ENCODE results near the gene P3R3URF. TPM values are rescaled to one million over a fixed set of nuclear protein-coding genes. Genes with fewer than 3 reads are reported as not detected.

The P3R3URF gene
- total and polyA plus RNA-seq, 5 donors from 2014 or later: not detected

GRCh38 chr1:46218443-46218842, 42.2 kb upstream of the P3R3URF start:
- DNase-seq: no peak
- Mint-ChIP-seq H3K4me1 (peaks cover 0 to 2% (median 0%) of the 10 kb centered on the region in 4 donors), H3K9me3 (no peaks in the 10 kb centered on the region), H3K27ac (no peak overlapping the region), H3K27me3 (peaks cover 8% of the 10 kb centered on the region), H3K36me3 (no peaks in the 10 kb centered on the region), H3K4me3 (no peak overlapping the region)
- Histone ChIP-seq H3K4me3 (ENCODE audit: low read depth, low read length) (no peak overlapping the region), H3K27ac (ENCODE audit: insufficient read depth, low read length, poor library complexity, severe bottlenecking) (no peak overlapping the region), H3K36me3 (ENCODE audit: control insufficient read depth, insufficient read depth, low read length) (no peaks in the 10 kb centered on the region), H3K27me3 (ENCODE audit: control insufficient read depth, insufficient read depth, low read length) (no peaks in the 10 kb centered on the region), H3K9me3 (ENCODE audit: control insufficient read depth in 2 of 2, low read length in 2 of 2) (no peaks in the 10 kb centered on the region), H3K4me1 (ENCODE audit: control insufficient read depth, insufficient read depth, low read length, poor library complexity, severe bottlenecking) (no peaks in the 10 kb centered on the region)
- no peak for ATAC-seq (ENCODE audit: low read depth in 2 of 2)

GRCh38 chr1:46215504-46215903, 39.2 kb upstream of the P3R3URF start:
- no peak for ATAC-seq (ENCODE audit: low read depth in 2 of 2)
- Mint-ChIP-seq H3K27ac (peak overlapping the region in 1 of 3 donors; percentile 43), H3K4me3 (no peak overlapping the region), H3K9me3 (no peaks in the 10 kb centered on the region), H3K27me3 (peaks cover 5% of the 10 kb centered on the region), H3K4me1 (no peaks in the 10 kb centered on the region), H3K36me3 (no peaks in the 10 kb centered on the region)
- H3K27me3 ChIP-seq (ENCODE audit: control insufficient read depth, insufficient read depth, low read length): no peaks in the 10 kb centered on the region
- no peaks in the 10 kb centered on the region for H3K36me3 ChIP-seq (ENCODE audit: control insufficient read depth, insufficient read depth, low read length)
- no peak for DNase-seq
- H3K4me1 ChIP-seq (ENCODE audit: control insufficient read depth, insufficient read depth, low read length, poor library complexity, severe bottlenecking): no peaks in the 10 kb centered on the region
- H3K27ac ChIP-seq (ENCODE audit: insufficient read depth, low read length, poor library complexity, severe bottlenecking): no peak overlapping the region
- H3K9me3 ChIP-seq (ENCODE audit: control insufficient read depth in 2 of 2, low read length in 2 of 2): no peaks in the 10 kb centered on the region
- no peak overlapping the region for H3K4me3 ChIP-seq (ENCODE audit: low read depth, low read length)

GRCh38 chr1:46211051-46211450, 34.8 kb upstream of the P3R3URF start:
- no peaks in the 10 kb centered on the region for H3K9me3 ChIP-seq (ENCODE audit: control insufficient read depth in 2 of 2, low read length in 2 of 2)
- Mint-ChIP-seq H3K27me3 (peaks cover 5% of the 10 kb centered on the region), H3K27ac (no peak overlapping the region), H3K4me1 (peaks cover 0 to 3% (median 0%) of the 10 kb centered on the region in 4 donors), H3K9me3 (no peaks in the 10 kb centered on the region), H3K4me3 (no peak overlapping the region), H3K36me3 (no peaks in the 10 kb centered on the region)
- H3K36me3 ChIP-seq (ENCODE audit: control insufficient read depth, insufficient read depth, low read length): no peaks in the 10 kb centered on the region
- no peak overlapping the region for H3K27ac ChIP-seq (ENCODE audit: insufficient read depth, low read length, poor library complexity, severe bottlenecking)
- H3K4me1 ChIP-seq (ENCODE audit: control insufficient read depth, insufficient read depth, low read length, poor library complexity, severe bottlenecking): no peaks in the 10 kb centered on the region
- H3K27me3 ChIP-seq (ENCODE audit: control insufficient read depth, insufficient read depth, low read length): no peaks in the 10 kb centered on the region
- DNase-seq: no peak
- no peak overlapping the region for H3K4me3 ChIP-seq (ENCODE audit: low read depth, low read length)
- no peak for ATAC-seq (ENCODE audit: low read depth in 2 of 2)

- no peak overlapping the region for H3K4me3 ChIP-seq (ENCODE audit: low read depth, low read length)
- no peaks in the 10 kb centered on the region for H3K4me1 ChIP-seq (ENCODE audit: control insufficient read depth, insufficient read depth, low read length, poor library complexity, severe bottlenecking)
- no peak for DNase-seq
- Mint-ChIP-seq H3K27ac (no peak overlapping the region), H3K4me1 (peaks cover 0 to 8% (median 0%) of the 10 kb centered on the region in 4 donors), H3K27me3 (peaks cover 5% of the 10 kb centered on the region), H3K36me3 (no peaks in the 10 kb centered on the region), H3K4me3 (no peak overlapping the region), H3K9me3 (no peaks in the 10 kb centered on the region)
- no peak overlapping the region for H3K27ac ChIP-seq (ENCODE audit: insufficient read depth, low read length, poor library complexity, severe bottlenecking)
- no peaks in the 10 kb centered on the region for H3K27me3 ChIP-seq (ENCODE audit: control insufficient read depth, insufficient read depth, low read length)
- ATAC-seq (ENCODE audit: low read depth in 2 of 2): no peak
- no peaks in the 10 kb centered on the region for H3K9me3 ChIP-seq (ENCODE audit: control insufficient read depth in 2 of 2, low read length in 2 of 2)
- H3K36me3 ChIP-seq (ENCODE audit: control insufficient read depth, insufficient read depth, low read length): no peaks in the 10 kb centered on the region
Measured at GRCh38 chr1:46210561-46210960, 34.3 kb upstream of the P3R3URF start.

- H3K4me1 ChIP-seq (ENCODE audit: control insufficient read depth, insufficient read depth, low read length, poor library complexity, severe bottlenecking): peaks cover 12% of the 10 kb centered on the region
- Mint-ChIP-seq H3K36me3 (no peaks in the 10 kb centered on the region), H3K4me1 (peaks cover 0 to 14% (median 10%) of the 10 kb centered on the region in 4 donors), H3K27me3 (no peaks in the 10 kb centered on the region), H3K4me3 (no peak overlapping the region), H3K27ac (peak overlapping the region in 2 of 3 donors; percentile 5 to 7), H3K9me3 (no peaks in the 10 kb centered on the region)
- no peak overlapping the region for H3K27ac ChIP-seq (ENCODE audit: insufficient read depth, low read length, poor library complexity, severe bottlenecking)
- H3K9me3 ChIP-seq (ENCODE audit: control insufficient read depth in 2 of 2, low read length in 2 of 2): no peaks in the 10 kb centered on the region
- H3K36me3 ChIP-seq (ENCODE audit: control insufficient read depth, insufficient read depth, low read length): no peaks in the 10 kb centered on the region
- ATAC-seq (ENCODE audit: low read depth in 2 of 2): no peak
- no peak overlapping the region for H3K4me3 ChIP-seq (ENCODE audit: low read depth, low read length)
- no peaks in the 10 kb centered on the region for H3K27me3 ChIP-seq (ENCODE audit: control insufficient read depth, insufficient read depth, low read length)
- no peak for DNase-seq
Measured at GRCh38 chr1:46206399-46206798, 30.1 kb upstream of the P3R3URF start.

GRCh38 chr1:46205791-46206190, 29.5 kb upstream of the P3R3URF start:
- Histone ChIP-seq H3K9me3 (ENCODE audit: control insufficient read depth in 2 of 2, low read length in 2 of 2) (no peaks in the 10 kb centered on the region), H3K27ac (ENCODE audit: insufficient read depth, low read length, poor library complexity, severe bottlenecking) (no peak overlapping the region), H3K27me3 (ENCODE audit: control insufficient read depth, insufficient read depth, low read length) (no peaks in the 10 kb centered on the region), H3K36me3 (ENCODE audit: control insufficient read depth, insufficient read depth, low read length) (no peaks in the 10 kb centered on the region), H3K4me3 (ENCODE audit: low read depth, low read length) (no peak overlapping the region), H3K4me1 (ENCODE audit: control insufficient read depth, insufficient read depth, low read length, poor library complexity, severe bottlenecking) (peaks cover 12% of the 10 kb centered on the region)
- H3K27ac Mint-ChIP-seq: peak overlapping the region in 1 of 3 donors; percentile 5
- ATAC-seq (ENCODE audit: low read depth in 2 of 2): no peak
- no peaks in the 10 kb centered on the region for H3K36me3 Mint-ChIP-seq
- H3K4me1 Mint-ChIP-seq: peaks cover 0 to 14% (median 10%) of the 10 kb centered on the region in 4 donors
- H3K4me3 Mint-ChIP-seq: no peak overlapping the region
- no peaks in the 10 kb centered on the region for H3K27me3 Mint-ChIP-seq
- DNase-seq: no peak
- H3K9me3 Mint-ChIP-seq: no peaks in the 10 kb centered on the region

- Mint-ChIP-seq H3K36me3 (no peaks in the 10 kb centered on the region), H3K27me3 (no peaks in the 10 kb centered on the region), H3K27ac (peak overlapping the region in 1 of 3 donors; percentile 82), H3K4me3 (no peak overlapping the region), H3K4me1 (peaks cover 0 to 16% (median 11%) of the 10 kb centered on the region in 4 donors), H3K9me3 (no peaks in the 10 kb centered on the region)
- Histone ChIP-seq H3K4me1 (ENCODE audit: control insufficient read depth, insufficient read depth, low read length, poor library complexity, severe bottlenecking) (peaks cover 12% of the 10 kb centered on the region), H3K27me3 (ENCODE audit: control insufficient read depth, insufficient read depth, low read length) (no peaks in the 10 kb centered on the region), H3K36me3 (ENCODE audit: control insufficient read depth, insufficient read depth, low read length) (no peaks in the 10 kb centered on the region), H3K4me3 (ENCODE audit: low read depth, low read length) (no peak overlapping the region), H3K9me3 (ENCODE audit: control insufficient read depth in 2 of 2, low read length in 2 of 2) (no peaks in the 10 kb centered on the region), H3K27ac (ENCODE audit: insufficient read depth, low read length, poor library complexity, severe bottlenecking) (no peak overlapping the region)
- DNase-seq (no peak), ATAC-seq (ENCODE audit: low read depth in 2 of 2) (no peak)
Measured at GRCh38 chr1:46205141-46205540, 28.9 kb upstream of the P3R3URF start.

- H3K27ac ChIP-seq (ENCODE audit: insufficient read depth, low read length, poor library complexity, severe bottlenecking): no peak overlapping the region
- no peak for ATAC-seq (ENCODE audit: low read depth in 2 of 2)
- H3K9me3 ChIP-seq (ENCODE audit: control insufficient read depth in 2 of 2, low read length in 2 of 2): no peaks in the 10 kb centered on the region
- peaks cover 12% of the 10 kb centered on the region for H3K4me1 ChIP-seq (ENCODE audit: control insufficient read depth, insufficient read depth, low read length, poor library complexity, severe bottlenecking)
- Mint-ChIP-seq H3K27ac (peak overlapping the region in 1 of 3 donors; percentile 9), H3K27me3 (no peaks in the 10 kb centered on the region), H3K36me3 (no peaks in the 10 kb centered on the region), H3K9me3 (no peaks in the 10 kb centered on the region), H3K4me3 (peak overlapping the region in 3 of 4 donors; percentile 4 to 59 (median 43)), H3K4me1 (peaks cover 0 to 18% (median 12%) of the 10 kb centered on the region in 4 donors)
- no peak for DNase-seq
- H3K4me3 ChIP-seq (ENCODE audit: low read depth, low read length): no peak overlapping the region
- H3K36me3 ChIP-seq (ENCODE audit: control insufficient read depth, insufficient read depth, low read length): no peaks in the 10 kb centered on the region
- H3K27me3 ChIP-seq (ENCODE audit: control insufficient read depth, insufficient read depth, low read length): no peaks in the 10 kb centered on the region
Measured at GRCh38 chr1:46204406-46204742, 28.1 kb upstream of the P3R3URF start.

Measured in CD4-positive, CD25-positive, alpha-beta regulatory T cell (primary cell).